HL-60 (cell line): ENCODE data around the gene UBA6.
"Not testable (repeated sequence)": the region's sequence is repeated elsewhere in the genome, so short reads cannot be mapped to it uniquely, and the experiment has no call there.

ENCODE experiments used
- DNase-seq, 2 experiments: peaks; one replicate each; pipeline ENCODE4 v3.0.0-alpha.2; 2010 to 2020; ENCODE audit warnings: low read depth in 1 of 2, low spot score in 1 of 2
- H3K27ac ChIP-seq: fragments of 250-450 bp; sonication (Bioruptor Pico); replicated peaks from 2 replicates; pipeline ENCODE4 v1.5.1; 2020; ENCODE audit warnings: mild to moderate bottlenecking, moderate library complexity
- H3K27me3 ChIP-seq: fragments of 250-450 bp; sonication (Bioruptor Pico); 2 replicates; pipeline ENCODE4 v1.5.1; 2021; ENCODE audit warnings: mild to moderate bottlenecking, moderate library complexity; ENCODE audit not compliant: insufficient read depth, poor library complexity, severe bottlenecking
- H3K4me3 ChIP-seq: replicated peaks from 2 replicates; pipeline ENCODE4 v1.5.1; 2011; ENCODE audit warnings: mild to moderate bottlenecking, control low read depth, low read length; ENCODE audit not compliant: insufficient read depth
- CTCF ChIP-seq: IDR thresholded peaks from one replicate; pipeline ENCODE4 v1.5.1; 2011; ENCODE audit warnings: low read length, control low read depth, inconsistent platforms; ENCODE audit not compliant: insufficient read depth
- GABPA ChIP-seq: IDR thresholded peaks from 2 replicates; pipeline ENCODE4 v1.6.1; 2012; ENCODE audit warnings: low read depth
- POLR2AphosphoS5 ChIP-seq: IDR thresholded peaks from 2 replicates; pipeline ENCODE4 v1.6.1; 2012; ENCODE audit warnings: low read depth
- REST ChIP-seq: IDR thresholded peaks from 2 replicates; pipeline ENCODE4 v1.6.1; 2012; ENCODE audit warnings: low read depth; ENCODE audit not compliant: insufficient replicate concordance
- SPI1 ChIP-seq: IDR thresholded peaks from 2 replicates; pipeline ENCODE4 v1.6.1; 2012; ENCODE audit warnings: low read depth, mild to moderate bottlenecking, borderline replicate concordance

UBA6 gene

GRCh38 chr4:67658302-67658701 is 42.7 kb downstream of the UBA6 start:
- DNase-seq, result no peak
- no peak for TF ChIP-seq GABPA
- no peak overlapping the region for H3K4me3 ChIP-seq

GRCh38 chr4:67651536-67651935 is 49.4 kb downstream of the UBA6 start:
- no peak for DNase-seq
- Histone ChIP-seq H3K27me3 (no peaks in the 10 kb centered on the region), H3K27ac (no peak overlapping the region), H3K4me3 (no peak overlapping the region)
- TF ChIP-seq CTCF (no peak), SPI1 (no peak), POLR2AphosphoS5 (no peak), GABPA (no peak), REST (no peak)

More at GRCh38 chr4:67658302-67658701, 42.7 kb downstream of the UBA6 start:
- H3K27ac ChIP-seq, result no peak overlapping the region
- no peaks in the 10 kb centered on the region for H3K27me3 ChIP-seq

GRCh38 chr4:67638136-67638535 is 62.8 kb downstream of the UBA6 start:
- Histone ChIP-seq H3K4me3 (no peak overlapping the region), H3K27ac (peak overlapping the region; percentile 24; the same call in 1 of the 2 replicates), H3K27me3 (no peaks in the 10 kb centered on the region)
- DNase-seq, result peak in 1 of 2 experiments; percentile 65
- TF ChIP-seq POLR2AphosphoS5, result no peak
- no peak for TF ChIP-seq REST
- TF ChIP-seq GABPA, result no peak
- no peak for TF ChIP-seq CTCF
- no peak for TF ChIP-seq SPI1

GRCh38 chr4:67636978-67637377 is 64.0 kb downstream of the UBA6 start:
- not testable (repeated sequence) for H3K4me3 ChIP-seq, H3K27ac ChIP-seq, H3K27me3 ChIP-seq, DNase-seq

GRCh38 chr4:67635331-67635730 is 65.6 kb downstream of the UBA6 start:
- TF ChIP-seq REST (no peak), SPI1 (no peak), GABPA (no peak), CTCF (no peak), POLR2AphosphoS5 (no peak)
- H3K4me3 ChIP-seq, result no peak overlapping the region
- DNase-seq, result no peak
- H3K27ac ChIP-seq, result no peak overlapping the region
- H3K27me3 ChIP-seq, result no peaks in the 10 kb centered on the region
